ENCODE results near the gene PAK5.
A peak's percentile ranks its signal among the peaks of the same experiment; 100 is the strongest.

The PAK5 gene

DNA sequence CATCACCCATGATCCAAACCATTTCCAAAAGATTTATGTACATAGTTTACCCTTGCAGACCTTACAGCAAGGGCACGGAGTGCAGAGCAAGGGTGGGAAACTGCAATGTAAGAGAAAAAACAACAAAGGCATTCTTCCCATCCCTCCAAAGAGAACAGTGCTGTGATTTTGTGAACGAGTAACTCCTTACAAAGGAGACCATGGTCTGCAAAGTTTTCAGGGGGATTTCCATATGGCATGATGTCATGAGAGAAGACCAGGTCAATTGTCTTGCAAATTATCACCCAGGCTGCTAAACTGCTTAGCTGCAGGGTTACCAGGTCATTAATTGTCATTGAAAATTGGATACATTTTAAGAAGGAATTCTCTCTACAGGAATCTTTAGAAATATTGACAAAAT lies 266.2 kb downstream of the PAK5 start:
- DNase-seq = peak in 1 of 3 experiments; percentile 17

DNA sequence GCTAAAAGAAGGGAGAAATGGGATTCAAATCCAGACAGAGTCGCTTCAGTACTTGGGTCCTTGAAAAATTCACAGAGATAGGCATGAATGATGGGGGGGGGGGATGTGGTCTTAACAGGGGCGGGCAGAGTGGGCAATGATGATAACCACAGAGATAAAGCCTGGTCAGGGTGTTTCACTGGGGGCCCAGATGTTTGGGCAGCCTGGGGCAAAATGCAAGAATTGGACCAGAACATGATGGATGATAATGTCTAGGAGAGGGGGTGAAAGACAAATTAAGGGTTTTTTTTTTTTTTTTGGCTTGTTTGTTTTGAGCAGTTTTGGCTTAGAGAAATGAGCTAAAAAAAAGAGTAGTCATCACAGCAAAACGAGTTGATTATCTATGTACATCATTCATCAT lies 267.1 kb downstream of the PAK5 start:
- no peak for DNase-seq

- DNase-seq = no peak
These were observed 268.3 kb downstream of the PAK5 start for GRCh38 chr20:9570612-9571011.

DNA sequence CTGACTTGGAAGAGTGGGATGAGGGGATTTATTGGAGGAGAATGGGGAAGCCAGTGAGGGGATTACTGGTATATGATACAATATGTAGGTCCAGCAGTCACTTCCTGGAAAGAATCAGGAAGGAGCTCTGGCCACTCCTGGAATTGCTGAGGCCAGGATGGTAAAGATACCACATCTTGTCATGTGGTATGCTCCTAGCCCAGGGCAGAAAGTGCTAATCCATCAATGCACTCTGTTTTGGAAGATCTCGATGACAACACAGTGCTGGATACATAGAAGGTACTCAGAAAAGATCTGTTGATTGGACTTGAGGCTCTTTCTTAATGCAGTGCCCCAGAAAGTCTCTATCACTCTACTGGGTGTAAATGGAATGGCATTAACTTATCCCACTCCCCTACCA lies 271.9 kb downstream of the PAK5 start:
- DNase-seq = no peak

DNA sequence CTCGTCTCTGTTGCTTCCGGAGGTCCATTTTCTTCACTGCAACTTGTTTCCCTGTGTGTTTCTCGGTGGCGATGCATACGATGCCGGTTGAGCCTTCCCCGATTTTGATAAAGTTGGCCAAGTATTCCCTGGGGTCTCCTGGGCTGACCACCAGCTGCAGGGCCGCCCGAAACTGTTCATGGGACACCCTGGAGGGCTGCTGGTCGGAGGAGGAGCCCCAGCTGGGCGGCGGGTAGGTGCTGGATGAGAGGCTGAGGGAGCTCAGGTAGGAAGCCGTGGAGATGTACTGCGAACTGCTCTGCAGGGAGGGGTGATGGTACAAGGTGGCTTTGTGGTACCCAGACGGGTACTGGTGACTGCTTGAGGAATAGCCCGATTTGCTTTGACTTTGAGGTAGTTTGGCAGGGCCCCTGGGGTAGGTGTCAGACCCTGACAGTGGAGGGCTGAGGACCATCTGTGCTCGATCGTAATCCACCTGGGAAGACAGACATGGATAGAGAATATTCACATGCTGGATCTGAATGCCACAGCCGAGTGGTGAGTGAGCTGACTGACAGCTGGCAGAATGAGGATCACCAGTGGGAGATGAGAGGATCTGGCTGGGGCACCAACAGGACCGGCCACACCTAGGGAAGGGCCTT lies 272.8 kb downstream of the PAK5 start:
- no peak for DNase-seq

- DNase-seq = no peak
These were observed 281.5 kb downstream of the PAK5 start for GRCh38 chr20:9557411-9557810.

DNA sequence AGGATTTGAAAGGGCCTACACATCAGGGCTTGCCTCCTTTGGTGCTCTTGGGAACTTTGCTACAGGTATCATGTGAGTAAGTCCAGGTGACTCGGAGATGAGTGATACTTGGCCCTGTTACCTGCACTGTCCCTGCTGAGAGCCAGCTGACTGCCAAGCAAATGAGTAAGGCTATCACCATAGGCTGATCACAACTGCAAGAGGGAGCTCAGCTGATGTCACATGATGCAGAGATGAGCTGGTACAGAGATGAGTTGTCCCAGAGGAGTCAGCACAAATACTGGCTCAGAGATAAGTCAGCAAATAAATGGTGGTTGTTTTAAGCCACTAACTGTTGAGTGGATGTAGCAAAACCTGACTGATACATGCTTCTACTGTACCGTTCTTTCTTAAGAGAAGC lies 283.1 kb downstream of the PAK5 start:
- DNase-seq = no peak

DNA sequence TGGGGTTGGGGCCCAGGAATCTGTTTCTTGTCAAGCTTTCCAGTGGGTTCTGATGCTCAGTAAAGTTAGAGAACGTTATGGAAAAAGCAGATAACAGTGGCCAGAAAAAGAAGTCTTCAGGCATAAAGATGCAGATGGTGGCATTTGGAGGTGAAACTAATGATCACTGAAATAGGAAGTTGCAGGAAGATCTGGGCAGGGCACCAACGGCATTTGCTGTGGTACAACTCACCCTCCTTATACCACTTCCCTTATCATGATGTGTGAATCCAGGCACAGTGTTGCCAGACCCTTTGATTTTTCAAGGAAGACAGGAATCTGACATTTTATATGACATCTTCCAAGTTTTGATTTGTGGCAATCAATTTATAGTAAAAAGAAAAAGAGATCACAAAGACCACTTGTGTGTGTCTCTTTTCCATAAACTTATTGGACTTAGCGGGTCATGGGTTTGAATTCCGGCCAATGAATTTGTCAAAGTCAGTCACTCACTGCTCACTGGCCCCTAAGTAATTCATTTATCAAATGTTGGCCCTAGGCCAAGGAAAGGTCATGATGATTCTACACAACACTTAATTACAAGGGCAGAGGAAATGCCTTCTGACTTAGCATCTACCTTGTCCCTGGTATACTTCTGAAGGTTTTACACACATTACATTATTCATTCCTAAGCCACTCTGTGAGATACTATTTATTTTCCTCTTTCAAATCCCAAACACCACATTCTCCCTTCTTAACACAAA lies 286.9 kb downstream of the PAK5 start:
- peak in 1 of 3 experiments; percentile 48 for DNase-seq

GRCh38 chr20:9550871-9551270 lies 288.0 kb downstream of the PAK5 start:
- peak; percentile 31 to 79 (median 72) for DNase-seq

DNA sequence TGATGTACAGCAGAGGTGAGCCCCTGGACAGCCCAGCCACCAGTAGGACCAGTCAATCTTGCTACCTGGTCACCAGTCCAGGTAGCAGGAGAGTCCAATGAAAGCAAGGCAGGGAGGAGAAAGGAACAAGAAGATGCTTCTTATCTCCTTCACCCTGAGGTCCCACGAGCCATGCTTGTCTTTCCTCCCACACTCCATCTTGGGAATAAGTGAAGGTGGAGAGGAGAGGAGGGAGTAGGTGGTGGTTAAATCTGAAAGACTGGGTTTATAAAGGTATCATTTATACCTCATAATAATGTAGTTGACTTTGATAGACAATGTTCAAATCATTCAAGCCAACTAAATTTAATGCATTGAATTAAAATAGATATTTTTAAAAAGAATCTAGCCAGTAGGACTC lies 288.6 kb downstream of the PAK5 start:
- DNase-seq = no peak

GRCh38 chr20:9543214-9543613 lies 295.7 kb downstream of the PAK5 start:
- DNase-seq = no peak

DNA sequence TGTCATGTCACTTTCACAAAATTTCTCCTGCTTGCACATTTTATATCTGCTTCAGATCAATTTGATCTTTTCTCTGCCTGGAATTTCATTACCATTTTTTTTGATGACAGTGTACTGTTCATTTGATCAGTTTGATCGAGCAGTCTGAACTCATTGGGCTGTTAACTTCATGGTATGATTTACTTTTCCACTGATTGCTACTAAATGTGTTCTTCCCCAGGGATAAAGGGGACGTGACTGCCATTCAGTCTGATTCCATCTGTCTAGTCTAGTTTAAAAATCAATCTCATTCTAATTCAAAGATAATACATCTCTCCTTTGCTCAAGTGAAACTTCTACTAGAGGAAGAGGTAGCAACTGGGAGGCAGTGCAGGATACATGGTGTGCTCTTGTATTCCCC lies 303.4 kb downstream of the PAK5 start:
- DNase-seq = no peak

GRCh38 chr20:9534025-9534424 lies 304.9 kb downstream of the PAK5 start:
- DNase-seq = no peak

DNA sequence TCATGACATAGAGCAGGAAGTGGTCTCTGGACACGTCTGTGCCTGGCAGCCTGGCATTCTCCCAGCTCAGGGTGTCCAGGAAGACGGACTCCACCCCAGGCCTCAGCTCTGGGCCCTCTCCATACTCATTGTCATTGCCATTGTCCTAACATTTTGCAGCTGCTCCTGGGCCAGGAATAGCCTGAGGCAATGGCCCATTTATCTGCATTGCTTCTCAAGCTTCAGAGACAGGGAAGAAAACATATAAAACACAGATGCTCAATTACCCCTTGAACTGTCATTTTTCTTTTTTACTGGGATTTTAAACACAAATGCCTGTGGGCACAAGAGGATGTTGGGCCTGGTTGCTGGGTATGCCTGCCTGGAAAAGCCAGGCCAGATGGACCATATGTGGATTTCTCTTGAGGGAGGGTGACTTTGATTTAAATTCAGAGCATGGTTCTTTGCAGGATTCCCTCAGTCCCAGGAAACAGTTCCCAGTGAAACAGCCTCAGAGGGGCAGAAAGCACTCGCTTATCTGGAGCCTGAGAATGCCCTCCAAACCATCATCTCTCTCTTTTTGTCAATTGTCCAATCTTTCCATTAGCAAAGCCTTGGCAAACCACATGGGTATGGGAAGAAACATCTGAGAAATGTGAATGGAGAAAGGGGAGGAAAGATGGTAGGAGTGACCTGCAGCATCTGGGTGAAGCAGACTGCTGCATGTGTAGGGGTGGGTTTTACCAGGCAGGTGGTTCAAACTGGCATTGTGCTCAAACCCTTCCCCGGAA lies 306.6 kb downstream of the PAK5 start:
- DNase-seq = peak in 2 of 3 experiments; percentile 69 to 93

- DNase-seq = no peak
These were observed 307.3 kb downstream of the PAK5 start for GRCh38 chr20:9531581-9531980.

DNA sequence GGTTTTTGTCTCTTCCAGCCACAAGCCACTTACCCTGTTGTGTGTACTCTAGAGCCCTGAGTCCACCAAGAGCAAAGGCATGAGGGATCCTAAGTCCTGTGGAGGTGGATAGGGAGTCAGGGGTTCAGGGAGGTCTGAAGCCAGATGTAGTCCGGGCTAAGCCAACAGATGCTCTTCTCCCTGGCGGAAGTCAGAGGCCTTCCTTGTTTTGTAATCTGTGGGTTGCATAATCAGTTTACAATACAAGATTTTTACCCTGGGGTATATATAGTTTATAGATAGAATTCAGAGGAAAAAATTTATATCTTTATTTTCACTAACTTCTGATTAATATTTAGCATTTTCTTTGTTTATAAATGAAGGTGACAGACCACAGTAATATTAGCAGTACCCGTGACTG lies 315.2 kb downstream of the PAK5 start:
- no peak for DNase-seq

- DNase-seq = peak in 2 of 3 experiments; percentile 16 to 69
These were observed 318.8 kb downstream of the PAK5 start for GRCh38 chr20:9520086-9520485.

GRCh38 chr20:9518576-9519175 lies 320.2 kb downstream of the PAK5 start:
- peak in 2 of 3 experiments; percentile 62 to 86 for DNase-seq

GRCh38 chr20:9517297-9518162 lies 321.3 kb downstream of the PAK5 start:
- peak in 2 of 3 experiments; percentile 8 to 14 for DNase-seq

- DNase-seq = no peak
These were observed 322.5 kb downstream of the PAK5 start for GRCh38 chr20:9516234-9516871.

DNA sequence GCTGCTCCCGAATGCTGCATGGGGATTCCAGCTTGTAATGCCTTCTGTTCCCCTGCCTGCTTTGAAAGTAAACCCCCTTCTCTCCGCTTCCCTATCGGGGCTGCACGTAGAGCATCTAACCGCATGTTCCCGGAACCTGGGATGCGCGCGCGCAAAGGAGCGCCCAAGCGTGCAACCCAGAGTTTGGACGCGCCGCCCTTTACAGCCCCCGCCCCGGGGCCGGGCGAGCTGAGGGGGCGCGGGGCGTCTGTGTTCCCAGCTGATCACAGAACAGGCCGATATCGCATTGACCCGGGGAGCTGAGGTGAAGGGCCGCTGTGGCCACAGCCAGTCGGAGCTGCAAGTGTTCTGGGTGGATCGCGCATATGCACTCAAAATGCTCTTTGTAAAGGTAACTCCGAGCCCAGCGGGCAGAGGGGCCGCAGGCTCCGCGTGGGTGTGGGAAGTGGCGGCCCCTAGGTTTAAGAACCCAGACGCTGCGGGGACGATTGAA lies 323.1 kb downstream of the PAK5 start:
- no peak for DNase-seq

DNA sequence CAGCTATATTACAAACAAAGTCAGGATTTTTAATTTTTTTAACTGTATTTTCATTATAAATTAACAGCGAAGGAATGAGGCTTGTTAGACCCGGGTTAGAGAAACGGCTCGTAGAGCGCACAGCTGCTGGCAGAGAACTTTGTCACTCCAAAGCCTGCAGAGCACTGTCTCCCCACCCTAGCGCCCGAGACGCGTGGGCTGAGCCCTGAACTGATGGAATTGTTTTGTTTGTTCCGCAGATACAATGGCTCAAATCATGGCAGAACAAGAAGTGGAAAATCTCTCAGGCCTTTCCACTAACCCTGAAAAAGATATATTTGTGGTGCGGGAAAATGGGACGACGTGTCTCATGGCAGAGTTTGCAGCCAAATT lies 323.7 kb downstream of the PAK5 start:
- DNase-seq = no peak

Measured in NCI-H1417 (cell line).